Mesothelial cell of epicardium (in vitro differentiated cells): ENCODE results near the gene TSPEAR. TPM values are rescaled to one million over a fixed set of nuclear protein-coding genes. Genes with fewer than 3 reads are reported as not detected.
A peak's percentile ranks its signal among the peaks of the same experiment; 100 is the strongest.
"Not testable (repeated sequence)": the region's sequence is repeated elsewhere in the genome, so short reads cannot be mapped to it uniquely, and the experiment has no call there.

ENCODE experiments used
- DNase-seq, 2 experiments: peaks; one replicate each; pipeline ENCODE4 v3.0.0; 2021; ENCODE audit warnings: low spot score in 2 of 2; ENCODE audit not compliant: unreplicated experiment in 2 of 2
- H3K27ac Mint-ChIP-seq: 2 replicates; pipeline ENCODE4 v1.8.0; 2021; ENCODE audit warnings: mixed read lengths
- H3K27me3 Mint-ChIP-seq: 2 replicates; pipeline ENCODE4 v1.8.0; 2021; ENCODE audit warnings: low read depth, mixed read lengths
- H3K36me3 Mint-ChIP-seq: 2 replicates; pipeline ENCODE4 v1.8.0; 2021; ENCODE audit warnings: mixed read lengths
- H3K4me1 Mint-ChIP-seq: 2 replicates; pipeline ENCODE4 v1.8.0; 2021; ENCODE audit warnings: mixed read lengths
- H3K4me3 Mint-ChIP-seq: 2 replicates; pipeline ENCODE4 v1.8.0; 2021; ENCODE audit warnings: mild to moderate bottlenecking, moderate library complexity, mixed read lengths
- H3K9me3 Mint-ChIP-seq: 2 replicates; pipeline ENCODE4 v1.8.0; 2021; ENCODE audit warnings: mixed read lengths
- total RNA-seq: library from RNA; stranded (reverse); gene quantifications from 3 replicates; pipeline ENCODE4 v1.2.1, GENCODE V29; 2021
- TF ChIP-seq, protein P1 (sequence below): fragments of 200-600 bp; sonication (generic); IDR thresholded peaks from one replicate; pipeline ENCODE4 v1.5.0; 2021; ENCODE audit warnings: antibody characterized with exemption; ENCODE audit not compliant: unreplicated experiment

Gene TSPEAR
- total RNA-seq, 1 donor from 2014 or later: 0.11 TPM

DNA sequence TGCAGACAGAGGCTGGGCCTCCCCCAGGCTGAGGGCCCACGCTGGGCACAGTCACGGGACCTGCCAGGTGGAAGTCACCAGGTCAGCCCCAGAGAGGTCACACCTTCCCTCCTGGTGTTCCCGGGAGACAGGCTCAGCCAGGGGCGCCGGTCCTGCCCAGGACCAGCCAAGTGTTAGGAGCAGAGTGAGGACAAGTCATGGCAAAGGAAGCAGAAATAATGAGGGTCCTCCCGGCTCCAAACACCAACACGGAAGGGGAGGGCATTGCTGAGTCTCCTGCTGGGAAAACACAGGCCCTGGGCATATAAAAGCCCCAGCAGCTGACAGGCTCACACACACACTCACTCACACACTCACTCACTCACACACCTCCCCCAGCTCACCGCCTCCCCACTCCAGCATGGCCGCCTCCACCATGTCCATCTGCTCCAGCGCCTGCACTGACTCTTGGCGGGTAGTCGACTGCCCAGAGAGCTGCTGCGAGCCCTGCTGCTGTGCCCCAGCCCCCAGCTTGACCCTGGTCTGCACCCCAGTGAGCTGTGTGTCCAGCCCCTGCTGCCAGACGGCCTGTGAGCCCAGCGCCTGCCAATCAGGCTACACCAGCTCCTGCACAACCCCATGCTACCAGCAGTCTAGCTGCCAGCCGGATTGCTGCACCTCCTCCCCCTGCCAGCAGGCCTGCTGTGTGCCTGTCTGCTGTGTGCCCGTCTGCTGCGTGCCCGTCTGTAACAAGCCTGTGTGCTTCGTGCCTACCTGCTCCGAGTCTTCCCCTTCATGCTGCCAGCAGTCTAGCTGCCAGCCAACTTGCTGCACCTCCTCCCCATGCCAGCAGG is 74.1 kb downstream of the TSPEAR start, which contains the start of gene KRTAP10-10:
TSS of gene KRTAP10-10 (plus strand) at position 339 of the 833 bp plus-strand sequence. CDS start at position 401, 62 bp downstream.
- TF ChIP-seq, protein P1, sequence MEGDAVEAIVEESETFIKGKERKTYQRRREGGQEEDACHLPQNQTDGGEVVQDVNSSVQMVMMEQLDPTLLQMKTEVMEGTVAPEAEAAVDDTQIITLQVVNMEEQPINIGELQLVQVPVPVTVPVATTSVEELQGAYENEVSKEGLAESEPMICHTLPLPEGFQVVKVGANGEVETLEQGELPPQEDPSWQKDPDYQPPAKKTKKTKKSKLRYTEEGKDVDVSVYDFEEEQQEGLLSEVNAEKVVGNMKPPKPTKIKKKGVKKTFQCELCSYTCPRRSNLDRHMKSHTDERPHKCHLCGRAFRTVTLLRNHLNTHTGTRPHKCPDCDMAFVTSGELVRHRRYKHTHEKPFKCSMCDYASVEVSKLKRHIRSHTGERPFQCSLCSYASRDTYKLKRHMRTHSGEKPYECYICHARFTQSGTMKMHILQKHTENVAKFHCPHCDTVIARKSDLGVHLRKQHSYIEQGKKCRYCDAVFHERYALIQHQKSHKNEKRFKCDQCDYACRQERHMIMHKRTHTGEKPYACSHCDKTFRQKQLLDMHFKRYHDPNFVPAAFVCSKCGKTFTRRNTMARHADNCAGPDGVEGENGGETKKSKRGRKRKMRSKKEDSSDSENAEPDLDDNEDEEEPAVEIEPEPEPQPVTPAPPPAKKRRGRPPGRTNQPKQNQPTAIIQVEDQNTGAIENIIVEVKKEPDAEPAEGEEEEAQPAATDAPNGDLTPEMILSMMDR: no peak
- H3K4me3 Mint-ChIP-seq: no peak within 1 kb of the TSS
- peaks cover 29% of the 10 kb centered on the region for H3K9me3 Mint-ChIP-seq
- no peaks in the 10 kb centered on the region for H3K4me1 Mint-ChIP-seq
- peaks cover 2% of the 10 kb centered on the region for H3K27me3 Mint-ChIP-seq
- H3K36me3 Mint-ChIP-seq: no peaks in the 10 kb centered on the region
- DNase-seq: peak in 1 of 2 experiments; percentile 36
- H3K27ac Mint-ChIP-seq: no peak within 1 kb of the TSS

DNA sequence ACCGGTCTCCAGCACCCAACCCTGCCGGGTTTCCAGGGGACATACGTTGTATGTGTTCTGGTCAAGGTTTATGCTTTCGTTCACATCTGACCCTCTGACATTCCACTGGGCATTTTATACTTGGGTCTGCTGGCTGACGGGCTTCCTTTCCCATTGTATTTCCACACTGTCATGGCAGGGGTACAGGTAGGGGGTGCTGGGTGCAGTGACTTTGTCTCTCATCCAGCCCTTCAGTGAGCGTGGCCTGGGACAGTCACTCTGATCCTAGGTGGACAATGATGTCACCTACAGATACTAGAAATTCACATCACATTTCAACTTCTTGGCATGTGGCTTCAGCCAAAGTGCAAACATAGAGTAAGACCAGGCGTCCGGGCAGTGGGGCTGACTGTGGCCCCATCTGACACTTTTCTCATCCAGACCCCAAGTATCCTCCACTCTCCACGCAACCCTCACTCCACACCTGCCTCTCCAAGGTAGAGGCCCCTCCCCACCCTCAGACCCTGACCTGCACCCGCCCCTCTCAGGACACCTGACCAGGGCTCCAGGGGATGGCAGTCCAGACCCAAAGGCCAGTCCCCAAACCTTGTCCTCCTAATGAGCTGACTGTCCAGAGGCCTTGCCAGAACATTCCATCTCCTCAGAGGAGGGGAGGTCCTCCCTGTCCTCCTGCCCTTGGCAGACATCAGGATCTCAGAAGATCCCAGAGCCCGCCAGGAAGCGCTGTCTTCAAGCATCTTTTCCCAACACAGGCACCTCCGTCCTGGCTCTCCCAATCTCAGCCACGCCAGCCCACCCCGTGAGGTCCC is 75.0 kb downstream of the TSPEAR start:
- TF ChIP-seq, protein P1: no peak
- DNase-seq: peak in 1 of 2 experiments; percentile 33
- peaks cover 32% of the 10 kb centered on the region for H3K9me3 Mint-ChIP-seq
- H3K36me3 Mint-ChIP-seq: no peaks in the 10 kb centered on the region
- H3K4me1 Mint-ChIP-seq: no peaks in the 10 kb centered on the region
- no peak overlapping the region for H3K27ac Mint-ChIP-seq
- H3K27me3 Mint-ChIP-seq: no peaks in the 10 kb centered on the region
- H3K4me3 Mint-ChIP-seq: no peak overlapping the region

DNA sequence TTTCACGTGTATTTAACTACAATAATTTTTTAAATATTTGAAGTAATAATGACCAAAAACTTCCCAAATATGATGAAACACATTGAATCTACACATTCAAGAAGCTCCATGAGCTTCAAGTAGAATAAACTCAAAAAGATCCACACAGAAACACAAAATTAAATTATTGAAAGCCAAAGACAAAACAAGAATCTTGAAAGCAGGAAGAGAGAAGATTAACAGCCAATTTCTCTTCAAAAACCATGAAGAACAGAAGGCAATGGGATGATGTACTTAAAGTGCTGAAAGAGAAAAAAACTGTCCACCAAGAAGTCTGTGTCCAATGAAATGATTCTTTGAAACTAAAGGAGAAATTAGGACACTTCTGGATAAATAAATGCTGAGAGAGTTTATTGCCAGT is 79.3 kb downstream of the TSPEAR start:
- H3K36me3 Mint-ChIP-seq: no peaks in the 10 kb centered on the region
- TF ChIP-seq, protein P1: no peak
- H3K4me1 Mint-ChIP-seq: no peaks in the 10 kb centered on the region
- H3K9me3 Mint-ChIP-seq: peaks cover 41% of the 10 kb centered on the region
- DNase-seq: no peak
- H3K27me3 Mint-ChIP-seq: no peaks in the 10 kb centered on the region
- H3K27ac Mint-ChIP-seq: no peak overlapping the region
- no peak overlapping the region for H3K4me3 Mint-ChIP-seq

DNA sequence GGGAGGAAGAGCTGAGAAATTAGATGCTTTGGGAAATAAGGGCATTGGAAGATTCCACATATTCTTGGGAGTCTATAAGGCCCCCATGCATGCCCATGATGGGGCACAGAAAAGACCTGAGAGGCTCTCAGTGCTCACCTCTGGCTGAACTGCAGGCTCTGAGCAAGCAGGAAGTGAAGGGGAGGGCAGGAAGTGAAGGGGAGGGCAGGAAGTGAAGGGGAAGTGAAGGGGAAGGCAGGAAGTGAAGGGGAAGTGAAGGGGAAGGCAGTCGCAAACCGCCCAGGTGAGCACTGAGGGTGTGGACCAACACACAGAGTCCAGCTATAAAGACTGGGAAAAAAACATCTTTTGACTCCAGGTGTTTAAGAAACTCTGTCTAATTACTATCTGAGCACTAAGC is 80.9 kb downstream of the TSPEAR start:
- Mint-ChIP-seq H3K27ac (no peak overlapping the region), H3K4me3 (no peak overlapping the region), H3K27me3 (no peaks in the 10 kb centered on the region), H3K36me3 (no peaks in the 10 kb centered on the region), H3K4me1 (no peaks in the 10 kb centered on the region), H3K9me3 (peaks cover 41% of the 10 kb centered on the region)
- TF ChIP-seq, protein P1: no peak
- DNase-seq: no peak

DNA sequence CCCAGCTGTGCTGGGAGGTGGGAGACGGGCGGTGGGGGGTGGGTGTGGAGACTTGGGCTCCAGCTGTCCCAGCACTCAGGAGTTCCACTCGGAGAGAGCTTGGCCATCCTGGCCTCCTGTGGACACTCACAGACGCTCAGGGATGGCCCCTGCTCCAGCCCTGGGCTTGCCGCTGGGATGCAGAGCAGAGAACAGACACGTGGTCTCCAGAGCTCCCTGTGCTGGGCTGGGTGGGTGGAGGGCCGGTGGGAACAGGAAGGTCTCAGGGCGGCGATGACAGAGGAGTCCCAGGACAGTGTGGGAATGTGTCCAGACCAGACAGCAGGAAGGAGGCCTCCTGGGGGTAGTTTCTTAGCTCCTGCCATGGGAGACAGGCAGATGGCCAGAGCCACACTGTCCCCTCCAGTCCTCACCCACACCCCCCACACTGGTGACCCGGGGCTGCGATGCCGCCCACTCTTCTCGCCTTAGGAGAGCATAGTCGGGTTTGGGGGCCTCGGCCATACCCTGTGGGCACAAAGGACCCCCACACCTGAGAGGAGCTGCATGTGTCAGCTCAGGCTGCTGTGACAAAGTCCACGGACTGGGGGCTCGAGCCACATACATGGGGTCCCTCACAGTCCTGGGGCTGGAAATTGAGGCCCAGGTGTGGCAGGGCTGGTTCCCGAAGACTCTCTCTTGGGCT is 82.5 kb downstream of the TSPEAR start:
- TF ChIP-seq, protein P1: no peak
- Mint-ChIP-seq H3K4me1 (no peaks in the 10 kb centered on the region), H3K27ac (no peak overlapping the region), H3K27me3 (no peaks in the 10 kb centered on the region), H3K9me3 (peaks cover 45% of the 10 kb centered on the region), H3K36me3 (no peaks in the 10 kb centered on the region), H3K4me3 (no peak overlapping the region)
- no peak for DNase-seq

DNA sequence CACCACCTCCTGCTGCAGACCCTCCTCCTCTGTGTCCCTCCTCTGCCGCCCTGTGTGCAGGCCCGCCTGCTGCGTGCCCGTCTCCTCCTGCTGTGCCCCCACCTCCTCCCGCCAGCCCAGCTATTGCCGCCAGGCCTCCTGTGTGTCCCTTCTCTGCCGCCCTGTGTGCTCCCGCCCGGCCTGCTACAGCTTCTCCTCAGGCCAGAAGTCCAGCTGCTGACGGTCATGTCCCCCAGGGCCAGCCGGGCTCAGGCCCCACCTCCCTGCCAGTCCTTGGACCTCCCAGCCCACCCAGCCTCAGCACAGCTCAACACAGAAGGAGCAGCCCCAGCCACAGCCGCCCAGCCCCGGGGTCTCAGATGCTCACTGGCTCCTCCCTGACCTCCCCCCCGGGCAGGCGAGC is 83.5 kb downstream of the TSPEAR start:
- not testable (repeated sequence) for H3K4me3 Mint-ChIP-seq, H3K4me1 Mint-ChIP-seq, DNase-seq, H3K27ac Mint-ChIP-seq, H3K36me3 Mint-ChIP-seq, H3K27me3 Mint-ChIP-seq
- peaks cover 45% of the 10 kb centered on the region for H3K9me3 Mint-ChIP-seq

DNA sequence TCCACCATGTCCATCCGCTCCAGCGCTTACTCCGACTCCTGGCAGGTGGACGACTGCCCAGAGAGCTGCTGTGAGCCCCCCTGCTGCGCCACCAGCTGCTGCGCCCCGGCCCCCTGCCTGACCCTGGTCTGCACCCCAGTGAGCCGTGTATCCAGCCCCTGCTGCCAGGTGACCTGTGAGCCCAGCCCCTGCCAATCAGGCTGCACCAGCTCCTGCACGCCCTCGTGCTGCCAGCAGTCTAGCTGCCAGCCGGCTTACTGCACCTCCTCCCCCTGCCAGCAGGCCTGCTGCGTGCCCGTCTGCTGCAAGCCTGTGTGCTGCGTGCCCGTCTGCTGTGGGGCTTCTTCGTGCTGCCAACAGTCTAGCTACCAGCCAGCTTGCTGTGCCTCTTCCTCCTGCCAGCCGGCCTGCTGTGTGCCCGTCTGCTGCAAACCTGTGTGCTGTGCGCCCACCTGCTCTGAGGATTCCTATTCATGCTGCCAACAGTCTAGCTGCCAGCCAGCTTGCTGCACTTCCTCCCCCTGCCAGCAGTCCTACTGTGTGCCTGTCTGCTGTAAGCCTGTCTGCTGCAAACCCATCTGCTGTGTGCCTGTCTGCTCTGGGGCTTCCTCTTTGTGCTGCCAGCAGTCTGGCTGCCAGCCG is 84.1 kb downstream of the TSPEAR start:
- H3K4me3 Mint-ChIP-seq, H3K4me1 Mint-ChIP-seq, H3K36me3 Mint-ChIP-seq, H3K27me3 Mint-ChIP-seq, H3K27ac Mint-ChIP-seq, DNase-seq: not testable (repeated sequence)
- peaks cover 50% of the 10 kb centered on the region for H3K9me3 Mint-ChIP-seq
